Immature natural killer cell (primary cell): ENCODE data around the gene TMEM178A. TPM values are rescaled to one million over a fixed set of nuclear protein-coding genes. Genes with fewer than 3 reads are reported as not detected.

Source experiments
- DNase-seq, 3 donors: peaks; one replicate each; pipeline ENCODE4 v3.0.0; 2022; ENCODE audit warnings: mixed read lengths in 1 of 3
- H3K27ac Mint-ChIP-seq, 6 donors: one replicate each; pipeline ENCODE4 v1.8.0; 2020; ENCODE audit warnings: mixed read lengths in 6 of 6, mild to moderate bottlenecking in 5 of 6, inconsistent platforms in 4 of 6, moderate library complexity in 3 of 6
- H3K27me3 Mint-ChIP-seq, 3 donors: one replicate each; pipeline ENCODE4 v1.8.0; 2020 to 2021; ENCODE audit warnings: low read depth in 3 of 3, mild to moderate bottlenecking in 3 of 3, mixed read lengths in 3 of 3, moderate library complexity in 3 of 3, inconsistent platforms in 1 of 3
- H3K36me3 Mint-ChIP-seq, 3 donors: one replicate each; pipeline ENCODE4 v1.8.0; 2020; ENCODE audit warnings: mixed read lengths in 3 of 3, inconsistent platforms in 2 of 3, mild to moderate bottlenecking in 2 of 3
- H3K4me1 Mint-ChIP-seq, 2 donors: one replicate each; pipeline ENCODE4 v1.8.0; 2020; ENCODE audit warnings: inconsistent platforms in 2 of 2, mild to moderate bottlenecking in 2 of 2, mixed read lengths in 2 of 2, moderate library complexity in 1 of 2
- H3K4me3 Mint-ChIP-seq, 5 donors: one replicate each; pipeline ENCODE4 v1.8.0; 2020; ENCODE audit warnings: mild to moderate bottlenecking in 5 of 5, mixed read lengths in 5 of 5, inconsistent platforms in 3 of 5, moderate library complexity in 3 of 5
- H3K9me3 Mint-ChIP-seq, 6 donors: one replicate each; pipeline ENCODE4 v1.8.0; 2020; ENCODE audit warnings: mild to moderate bottlenecking in 6 of 6, mixed read lengths in 6 of 6, inconsistent platforms in 4 of 6, moderate library complexity in 3 of 6
- polyA plus RNA-seq, 3 donors: library from polyadenylated mRNA; unstranded; fragments of 300-500 nt; fragmentation: Illumina TruSeq; gene quantifications; one replicate each; pipeline ENCODE4 v1.2.3, GENCODE V29; 2021

TMEM178A gene
- polyA plus RNA-seq, 3 donors from 2014 or later, result not detected

GRCh38 chr2:39671604-39672003 lies 5.9 kb downstream of the TMEM178A start:
- Mint-ChIP-seq H3K9me3 (peaks cover 0 to 2% (median 0%) of the 10 kb centered on the region in 6 donors), H3K27ac (no peak overlapping the region), H3K4me3 (no peak overlapping the region), H3K27me3 (peaks cover 5 to 19% (median 11%) of the 10 kb centered on the region in 3 donors), H3K36me3 (peaks cover 0 to 3% (median 0%) of the 10 kb centered on the region in 3 donors), H3K4me1 (peaks cover 0 to 5% of the 10 kb centered on the region in 2 donors)
- DNase-seq, result no peak

GRCh38 chr2:39673018-39673417 lies 7.3 kb downstream of the TMEM178A start:
- Mint-ChIP-seq H3K36me3 (peaks cover 0 to 3% (median 0%) of the 10 kb centered on the region in 3 donors), H3K4me1 (no peaks in the 10 kb centered on the region), H3K9me3 (peaks cover 0 to 6% (median 0%) of the 10 kb centered on the region in 6 donors), H3K27me3 (peaks cover 4 to 9% (median 6%) of the 10 kb centered on the region in 3 donors), H3K4me3 (no peak overlapping the region), H3K27ac (no peak overlapping the region)
- DNase-seq, result no peak

GRCh38 chr2:39676342-39676741 lies 10.6 kb downstream of the TMEM178A start:
- Mint-ChIP-seq H3K36me3 (peaks cover 0 to 3% (median 0%) of the 10 kb centered on the region in 3 donors), H3K4me3 (no peak overlapping the region), H3K4me1 (no peaks in the 10 kb centered on the region), H3K27me3 (peaks cover 2 to 4% (median 3%) of the 10 kb centered on the region in 3 donors), H3K9me3 (peaks cover 0 to 4% (median 0%) of the 10 kb centered on the region in 6 donors), H3K27ac (no peak overlapping the region)
- no peak for DNase-seq

GRCh38 chr2:39678170-39678569 lies 12.5 kb downstream of the TMEM178A start:
- DNase-seq, result no peak
- Mint-ChIP-seq H3K4me3 (no peak overlapping the region), H3K36me3 (peaks cover 0 to 3% (median 0%) of the 10 kb centered on the region in 3 donors), H3K9me3 (peaks cover 0 to 4% (median 0%) of the 10 kb centered on the region in 6 donors), H3K27me3 (peaks cover 0 to 3% (median 2%) of the 10 kb centered on the region in 3 donors), H3K27ac (no peak overlapping the region), H3K4me1 (no peaks in the 10 kb centered on the region)

GRCh38 chr2:39679805-39680204 lies 14.1 kb downstream of the TMEM178A start:
- Mint-ChIP-seq H3K9me3 (peaks cover 0 to 7% (median 0%) of the 10 kb centered on the region in 6 donors), H3K36me3 (no peaks in the 10 kb centered on the region), H3K4me3 (no peak overlapping the region), H3K27me3 (peaks cover 2% of the 10 kb centered on the region in 3 donors), H3K27ac (no peak overlapping the region), H3K4me1 (no peaks in the 10 kb centered on the region)
- DNase-seq, result no peak

- no peak overlapping the region for H3K4me3 Mint-ChIP-seq
- H3K36me3 Mint-ChIP-seq, result no peaks in the 10 kb centered on the region
- no peak for DNase-seq
- H3K27me3 Mint-ChIP-seq, result peaks cover 2% of the 10 kb centered on the region in 3 donors
- H3K9me3 Mint-ChIP-seq, result peaks cover 0 to 5% (median 0%) of the 10 kb centered on the region in 6 donors
- H3K4me1 Mint-ChIP-seq, result no peaks in the 10 kb centered on the region
- no peak overlapping the region for H3K27ac Mint-ChIP-seq
Measured at GRCh38 chr2:39682066-39682692, 16.5 kb downstream of the TMEM178A start.

GRCh38 chr2:39683022-39683699 lies 17.4 kb downstream of the TMEM178A start:
- Mint-ChIP-seq H3K27me3 (peaks cover 0 to 2% (median 2%) of the 10 kb centered on the region in 3 donors), H3K9me3 (peaks cover 0 to 3% (median 0%) of the 10 kb centered on the region in 6 donors), H3K4me3 (no peak overlapping the region), H3K4me1 (no peaks in the 10 kb centered on the region), H3K27ac (no peak overlapping the region), H3K36me3 (no peaks in the 10 kb centered on the region)
- no peak for DNase-seq

- no peak overlapping the region for H3K4me3 Mint-ChIP-seq
- H3K36me3 Mint-ChIP-seq, result no peaks in the 10 kb centered on the region
- H3K27me3 Mint-ChIP-seq, result peaks cover 0 to 5% (median 2%) of the 10 kb centered on the region in 3 donors
- no peak overlapping the region for H3K27ac Mint-ChIP-seq
- H3K9me3 Mint-ChIP-seq, result peaks cover 0 to 5% (median 0%) of the 10 kb centered on the region in 6 donors
- H3K4me1 Mint-ChIP-seq, result no peaks in the 10 kb centered on the region
- no peak for DNase-seq
Measured at GRCh38 chr2:39684464-39684863, 18.7 kb downstream of the TMEM178A start.

GRCh38 chr2:39685126-39685525 lies 19.4 kb downstream of the TMEM178A start:
- no peak overlapping the region for H3K27ac Mint-ChIP-seq

GRCh38 chr2:39686456-39686855 lies 20.7 kb downstream of the TMEM178A start:
- peaks cover 0 to 10% (median 0%) of the 10 kb centered on the region in 6 donors for H3K9me3 Mint-ChIP-seq
- peaks cover 0 to 5% (median 2%) of the 10 kb centered on the region in 3 donors for H3K27me3 Mint-ChIP-seq
- H3K4me3 Mint-ChIP-seq, result no peak overlapping the region
- H3K36me3 Mint-ChIP-seq, result no peaks in the 10 kb centered on the region
- H3K27ac Mint-ChIP-seq, result no peak overlapping the region
- H3K4me1 Mint-ChIP-seq, result no peaks in the 10 kb centered on the region
- DNase-seq, result no peak

More at GRCh38 chr2:39685126-39685525, 19.4 kb downstream of the TMEM178A start:
- H3K27me3 Mint-ChIP-seq, result peaks cover 0 to 5% (median 2%) of the 10 kb centered on the region in 3 donors
- no peaks in the 10 kb centered on the region for H3K4me1 Mint-ChIP-seq
- no peaks in the 10 kb centered on the region for H3K36me3 Mint-ChIP-seq
- peaks cover 0 to 5% (median 0%) of the 10 kb centered on the region in 6 donors for H3K9me3 Mint-ChIP-seq
- DNase-seq, result no peak
- no peak overlapping the region for H3K4me3 Mint-ChIP-seq

- Mint-ChIP-seq H3K4me3 (no peak overlapping the region), H3K27ac (no peak overlapping the region), H3K36me3 (no peaks in the 10 kb centered on the region)
Measured at GRCh38 chr2:39688181-39688580, 22.5 kb downstream of the TMEM178A start.

GRCh38 chr2:39689272-39689841 lies 23.6 kb downstream of the TMEM178A start:
- Mint-ChIP-seq H3K27me3 (peaks cover 0 to 10% (median 2%) of the 10 kb centered on the region in 3 donors), H3K4me1 (no peaks in the 10 kb centered on the region), H3K9me3 (peaks cover 0 to 12% (median 0%) of the 10 kb centered on the region in 6 donors), H3K36me3 (no peaks in the 10 kb centered on the region), H3K27ac (no peak overlapping the region), H3K4me3 (no peak overlapping the region)
- no peak for DNase-seq

More at GRCh38 chr2:39688181-39688580, 22.5 kb downstream of the TMEM178A start:
- DNase-seq, result no peak
- peaks cover 0 to 12% (median 0%) of the 10 kb centered on the region in 6 donors for H3K9me3 Mint-ChIP-seq
- peaks cover 0 to 10% (median 2%) of the 10 kb centered on the region in 3 donors for H3K27me3 Mint-ChIP-seq
- H3K4me1 Mint-ChIP-seq, result no peaks in the 10 kb centered on the region

GRCh38 chr2:39689876-39690275 lies 24.2 kb downstream of the TMEM178A start:
- Mint-ChIP-seq H3K4me1 (no peaks in the 10 kb centered on the region), H3K27ac (no peak overlapping the region), H3K4me3 (no peak overlapping the region), H3K36me3 (no peaks in the 10 kb centered on the region), H3K27me3 (peaks cover 0 to 9% (median 0%) of the 10 kb centered on the region in 3 donors), H3K9me3 (peaks cover 0 to 9% (median 0%) of the 10 kb centered on the region in 6 donors)
- no peak for DNase-seq

GRCh38 chr2:39693245-39693644 lies 27.5 kb downstream of the TMEM178A start:
- DNase-seq, result no peak
- H3K4me3 Mint-ChIP-seq, result no peak overlapping the region
- no peak overlapping the region for H3K27ac Mint-ChIP-seq
- no peaks in the 10 kb centered on the region for H3K36me3 Mint-ChIP-seq
- no peaks in the 10 kb centered on the region for H3K4me1 Mint-ChIP-seq
- peaks cover 0 to 12% (median 2%) of the 10 kb centered on the region in 3 donors for H3K27me3 Mint-ChIP-seq
- peaks cover 0 to 9% (median 0%) of the 10 kb centered on the region in 6 donors for H3K9me3 Mint-ChIP-seq
